HL-60 (cell line): ENCODE results near the gene WDR70.

Experiments
- GABPA ChIP-seq: IDR thresholded peaks from 2 replicates; pipeline ENCODE4 v1.6.1; 2012; ENCODE audit warnings: low read depth
- POLR2AphosphoS5 ChIP-seq: IDR thresholded peaks from 2 replicates; pipeline ENCODE4 v1.6.1; 2012; ENCODE audit warnings: low read depth
- SPI1 ChIP-seq: IDR thresholded peaks from 2 replicates; pipeline ENCODE4 v1.6.1; 2012; ENCODE audit warnings: low read depth, mild to moderate bottlenecking, borderline replicate concordance
- TF ChIP-seq, protein P1 (sequence below): IDR thresholded peaks from one replicate; pipeline ENCODE4 v1.5.1; 2011; ENCODE audit warnings: low read length, control low read depth, inconsistent platforms; ENCODE audit not compliant: insufficient read depth
- TF ChIP-seq, protein P2 (sequence below): IDR thresholded peaks from 2 replicates; pipeline ENCODE4 v1.6.1; 2012; ENCODE audit warnings: low read depth; ENCODE audit not compliant: insufficient replicate concordance

DNA sequence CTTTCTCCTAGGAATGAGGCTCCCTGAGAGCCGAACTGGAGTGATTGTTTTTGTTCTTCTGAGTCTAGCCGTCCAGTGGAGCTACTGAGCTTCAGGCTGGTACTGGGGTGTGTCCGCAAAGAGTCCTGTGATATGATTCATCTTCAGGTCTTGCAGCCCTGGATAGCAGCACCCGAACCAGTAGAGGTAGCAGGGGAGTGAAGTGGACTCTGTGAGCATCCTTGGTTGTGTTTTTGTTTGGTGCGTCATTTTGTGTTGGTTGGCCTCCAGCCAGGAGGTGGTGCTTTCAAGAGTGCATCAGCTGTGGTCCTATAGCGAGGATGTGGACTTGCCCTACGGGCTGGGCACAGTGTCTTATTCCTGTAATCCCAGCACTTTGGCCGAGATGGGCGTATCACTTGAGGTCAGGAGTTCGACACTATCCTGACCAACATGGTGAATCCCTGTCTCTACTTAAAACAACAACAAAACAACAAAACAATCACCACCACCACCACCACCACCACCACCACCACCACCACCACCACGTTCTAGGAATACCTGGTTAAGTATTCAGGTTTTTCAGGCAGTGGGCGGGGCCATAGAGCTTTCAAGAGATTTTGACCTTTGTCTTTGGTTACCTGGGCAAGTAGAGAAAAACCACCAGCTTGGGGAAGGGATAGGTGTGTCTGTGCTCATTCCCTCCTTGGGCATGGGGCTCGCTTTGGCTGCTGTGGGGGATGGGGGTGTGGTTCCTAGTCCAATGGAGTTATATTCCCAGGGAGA is 154.0 kb downstream of the WDR70 start:
- TF ChIP-seq, protein P1, sequence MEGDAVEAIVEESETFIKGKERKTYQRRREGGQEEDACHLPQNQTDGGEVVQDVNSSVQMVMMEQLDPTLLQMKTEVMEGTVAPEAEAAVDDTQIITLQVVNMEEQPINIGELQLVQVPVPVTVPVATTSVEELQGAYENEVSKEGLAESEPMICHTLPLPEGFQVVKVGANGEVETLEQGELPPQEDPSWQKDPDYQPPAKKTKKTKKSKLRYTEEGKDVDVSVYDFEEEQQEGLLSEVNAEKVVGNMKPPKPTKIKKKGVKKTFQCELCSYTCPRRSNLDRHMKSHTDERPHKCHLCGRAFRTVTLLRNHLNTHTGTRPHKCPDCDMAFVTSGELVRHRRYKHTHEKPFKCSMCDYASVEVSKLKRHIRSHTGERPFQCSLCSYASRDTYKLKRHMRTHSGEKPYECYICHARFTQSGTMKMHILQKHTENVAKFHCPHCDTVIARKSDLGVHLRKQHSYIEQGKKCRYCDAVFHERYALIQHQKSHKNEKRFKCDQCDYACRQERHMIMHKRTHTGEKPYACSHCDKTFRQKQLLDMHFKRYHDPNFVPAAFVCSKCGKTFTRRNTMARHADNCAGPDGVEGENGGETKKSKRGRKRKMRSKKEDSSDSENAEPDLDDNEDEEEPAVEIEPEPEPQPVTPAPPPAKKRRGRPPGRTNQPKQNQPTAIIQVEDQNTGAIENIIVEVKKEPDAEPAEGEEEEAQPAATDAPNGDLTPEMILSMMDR = no peak
- TF ChIP-seq SPI1 (no peak), POLR2AphosphoS5 (no peak), GABPA (no peak)
- TF ChIP-seq, protein P2, sequence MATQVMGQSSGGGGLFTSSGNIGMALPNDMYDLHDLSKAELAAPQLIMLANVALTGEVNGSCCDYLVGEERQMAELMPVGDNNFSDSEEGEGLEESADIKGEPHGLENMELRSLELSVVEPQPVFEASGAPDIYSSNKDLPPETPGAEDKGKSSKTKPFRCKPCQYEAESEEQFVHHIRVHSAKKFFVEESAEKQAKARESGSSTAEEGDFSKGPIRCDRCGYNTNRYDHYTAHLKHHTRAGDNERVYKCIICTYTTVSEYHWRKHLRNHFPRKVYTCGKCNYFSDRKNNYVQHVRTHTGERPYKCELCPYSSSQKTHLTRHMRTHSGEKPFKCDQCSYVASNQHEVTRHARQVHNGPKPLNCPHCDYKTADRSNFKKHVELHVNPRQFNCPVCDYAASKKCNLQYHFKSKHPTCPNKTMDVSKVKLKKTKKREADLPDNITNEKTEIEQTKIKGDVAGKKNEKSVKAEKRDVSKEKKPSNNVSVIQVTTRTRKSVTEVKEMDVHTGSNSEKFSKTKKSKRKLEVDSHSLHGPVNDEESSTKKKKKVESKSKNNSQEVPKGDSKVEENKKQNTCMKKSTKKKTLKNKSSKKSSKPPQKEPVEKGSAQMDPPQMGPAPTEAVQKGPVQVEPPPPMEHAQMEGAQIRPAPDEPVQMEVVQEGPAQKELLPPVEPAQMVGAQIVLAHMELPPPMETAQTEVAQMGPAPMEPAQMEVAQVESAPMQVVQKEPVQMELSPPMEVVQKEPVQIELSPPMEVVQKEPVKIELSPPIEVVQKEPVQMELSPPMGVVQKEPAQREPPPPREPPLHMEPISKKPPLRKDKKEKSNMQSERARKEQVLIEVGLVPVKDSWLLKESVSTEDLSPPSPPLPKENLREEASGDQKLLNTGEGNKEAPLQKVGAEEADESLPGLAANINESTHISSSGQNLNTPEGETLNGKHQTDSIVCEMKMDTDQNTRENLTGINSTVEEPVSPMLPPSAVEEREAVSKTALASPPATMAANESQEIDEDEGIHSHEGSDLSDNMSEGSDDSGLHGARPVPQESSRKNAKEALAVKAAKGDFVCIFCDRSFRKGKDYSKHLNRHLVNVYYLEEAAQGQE = no peak
